Fibroblast of lung (primary cell): ENCODE results near the gene TMEM220. TPM values are rescaled to one million over a fixed set of nuclear protein-coding genes. Genes with fewer than 3 reads are reported as not detected.

Source experiments
- DNase-seq, 2 donors: peaks; one replicate each; pipeline versions ENCODE4 v3.0.0 to v3.0.0-alpha.2; 2010; ENCODE audit warnings: low read depth in 2 of 2
- H2AFZ ChIP-seq: 2 replicates; pipeline ENCODE4 v1.5.1; 2012; ENCODE audit warnings: low read length, control low read depth, inconsistent platforms
- H3K27ac ChIP-seq: 2 replicates; pipeline ENCODE4 v1.5.1; 2011; ENCODE audit warnings: low read length, control low read depth; ENCODE audit not compliant: insufficient read depth
- H3K27me3 ChIP-seq: 2 replicates; pipeline ENCODE4 v1.5.1; 2011; ENCODE audit warnings: mild to moderate bottlenecking, low read length; ENCODE audit not compliant: control insufficient read depth, insufficient read depth
- H3K36me3 ChIP-seq: 2 replicates; pipeline ENCODE4 v1.5.1; 2011; ENCODE audit warnings: low read length; ENCODE audit not compliant: control insufficient read depth, insufficient read depth
- H3K4me1 ChIP-seq: 2 replicates; pipeline ENCODE4 v1.5.1; 2011; ENCODE audit warnings: low read length; ENCODE audit not compliant: control insufficient read depth, insufficient read depth; ENCODE audit errors: extremely low read depth
- H3K4me2 ChIP-seq: 2 replicates; pipeline ENCODE4 v1.5.1; 2011; ENCODE audit warnings: low read length, control low read depth; ENCODE audit not compliant: insufficient read depth; ENCODE audit errors: extremely low read depth
- H3K4me3 ChIP-seq, 4 experiments: fragments of 200-600 bp in 1 of 4; sonication (generic) in 1 of 4; replicated peaks in 1 of 4; 2 replicates each; pipeline ENCODE4 v1.5.1; 2011 to 2016; ENCODE audit warnings: low read length in 4 of 4, low read depth in 3 of 4, mild to moderate bottlenecking in 3 of 4, control low read depth in 2 of 4, inconsistent platforms in 1 of 4, mixed read lengths in 1 of 4; ENCODE audit not compliant: insufficient read depth in 1 of 4; ENCODE audit errors: control extremely low read depth in 1 of 4
- H3K79me2 ChIP-seq: 2 replicates; pipeline ENCODE4 v1.5.1; 2012; ENCODE audit warnings: mild to moderate bottlenecking, low read length, inconsistent platforms; ENCODE audit not compliant: control insufficient read depth, insufficient read depth
- H3K9ac ChIP-seq: 2 replicates; pipeline ENCODE4 v1.5.1; 2011; ENCODE audit warnings: mild to moderate bottlenecking, low read length, control low read depth; ENCODE audit not compliant: insufficient read depth
- H3K9me3 ChIP-seq: 2 replicates; pipeline ENCODE4 v1.5.1; 2012; ENCODE audit warnings: low read depth, low read length; ENCODE audit not compliant: control insufficient read depth, insufficient read depth
- H4K20me1 ChIP-seq: 2 replicates; pipeline ENCODE4 v1.5.1; 2011; ENCODE audit warnings: low read length; ENCODE audit not compliant: control insufficient read depth, insufficient read depth; ENCODE audit errors: extremely low read depth
- CTCF ChIP-seq, 2 donors: IDR thresholded peaks in 1 of 2; conservative IDR thresholded peaks in 1 of 2; 1 replicate in 1 of 2; 2 replicates in 1 of 2; pipeline ENCODE4 v1.5.1; 2011 to 2012; ENCODE audit warnings: low read length in 2 of 2, control low read depth in 1 of 2, inconsistent platforms in 1 of 2, low read depth in 1 of 2, mild to moderate bottlenecking in 1 of 2
- EZH2 ChIP-seq: IDR thresholded peaks from 2 replicates; pipeline ENCODE4 v1.5.1; 2012; ENCODE audit warnings: low read length, control low read depth, mild to moderate bottlenecking; ENCODE audit errors: missing control alignments
- polyA plus RNA-seq, 2 donors: library from polyadenylated mRNA; depleted of rRNA in 1 of 2; stranded (reverse) in 1 of 2; unstranded in 1 of 2; fragments of >200 nt; gene quantifications; 2 replicates each; pipeline ENCODE4 v1.2.1, GENCODE V29; 2011 to 2012; ENCODE audit warnings: missing spikeins in 1 of 2
- total RNA-seq: library from RNA; depleted of rRNA; stranded (reverse); fragments of >200 nt; gene quantifications from 2 replicates; pipeline ENCODE4 v1.2.1, GENCODE V29; 2014

TMEM220 gene
- total and polyA plus RNA-seq, 2 donors (not counting 1 experiment from before 2014, with no cell fraction given): 4.1 to 4.3 TPM

DNA sequence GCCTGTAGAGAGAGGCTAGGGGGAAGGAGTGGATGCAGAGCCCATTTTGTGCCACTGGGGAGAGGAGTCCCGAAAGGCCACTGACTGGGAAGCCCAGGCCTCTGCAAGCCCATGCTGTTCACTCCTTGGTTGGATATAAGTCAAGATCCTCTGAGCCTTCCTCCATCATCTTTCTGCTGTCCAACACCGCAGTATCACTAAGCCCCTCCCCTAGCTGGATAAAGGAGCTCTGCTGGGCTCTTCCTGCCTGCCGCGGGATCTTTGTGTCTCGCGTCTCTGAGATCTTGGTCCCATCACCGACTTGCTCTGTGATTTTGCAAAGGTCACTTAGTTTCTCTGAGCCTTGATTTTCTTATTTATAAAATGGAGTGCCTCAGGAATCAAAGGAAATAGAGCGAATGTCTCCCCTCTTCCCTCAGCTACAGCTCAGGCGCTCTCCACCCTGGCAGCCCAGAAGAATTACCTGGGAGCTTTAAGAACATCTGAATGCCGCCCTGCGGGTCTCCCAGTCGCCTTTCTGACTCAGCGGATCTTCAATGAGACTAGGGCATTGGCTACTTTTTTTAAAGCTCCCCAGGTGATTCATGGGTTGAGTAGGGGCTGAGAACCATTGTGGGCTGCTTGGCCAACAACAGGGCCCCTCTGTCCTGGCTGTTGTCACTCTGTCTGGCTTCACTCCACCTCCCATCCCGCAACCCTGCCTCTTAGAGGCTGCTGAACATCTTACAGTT is 25.2 kb upstream of the TMEM220 start:
- no peak overlapping the region for H3K9ac ChIP-seq
- H3K9me3 ChIP-seq: no peaks in the 10 kb centered on the region
- TF ChIP-seq EZH2 (no peak), CTCF (conservative IDR thresholded peaks at IDR 0.05 in 1 of 2, IDR thresholded peaks at IDR 0.05 in 1 of 2; ENCODE audit: low read depth in 1 of 2, low read length in 2 of 2) (no peak)
- H3K4me1 ChIP-seq: no peaks in the 10 kb centered on the region
- H2AFZ ChIP-seq: no peak overlapping the region
- H3K36me3 ChIP-seq: no peaks in the 10 kb centered on the region
- H3K27me3 ChIP-seq: no peaks in the 10 kb centered on the region
- no peak overlapping the region for H3K27ac ChIP-seq
- H4K20me1 ChIP-seq: no peaks in the 10 kb centered on the region
- no peak overlapping the region for H3K4me2 ChIP-seq
- DNase-seq: no peak
- no peak overlapping the region for H3K4me3 ChIP-seq
- no peaks in the 10 kb centered on the region for H3K79me2 ChIP-seq

GRCh38 chr17:10754109-10754508 is 24.3 kb upstream of the TMEM220 start:
- H3K27ac ChIP-seq: no peak overlapping the region
- H2AFZ ChIP-seq: no peak overlapping the region
- no peaks in the 10 kb centered on the region for H4K20me1 ChIP-seq
- no peaks in the 10 kb centered on the region for H3K36me3 ChIP-seq
- no peaks in the 10 kb centered on the region for H3K79me2 ChIP-seq
- H3K4me3 ChIP-seq: no peak overlapping the region
- H3K4me1 ChIP-seq: no peaks in the 10 kb centered on the region
- H3K9ac ChIP-seq: no peak overlapping the region
- DNase-seq: peak in 1 of 2 donors; percentile 16
- no peaks in the 10 kb centered on the region for H3K27me3 ChIP-seq
- TF ChIP-seq EZH2 (no peak), CTCF (conservative IDR thresholded peaks at IDR 0.05 in 1 of 2, IDR thresholded peaks at IDR 0.05 in 1 of 2; ENCODE audit: low read depth in 1 of 2, low read length in 2 of 2) (peak in 1 of 2 donors; percentile 33)
- no peaks in the 10 kb centered on the region for H3K9me3 ChIP-seq
- no peak overlapping the region for H3K4me2 ChIP-seq

GRCh38 chr17:10752696-10753095 is 22.9 kb upstream of the TMEM220 start:
- no peak overlapping the region for H2AFZ ChIP-seq
- no peaks in the 10 kb centered on the region for H3K9me3 ChIP-seq
- no peak overlapping the region for H3K4me2 ChIP-seq
- DNase-seq: no peak
- H3K9ac ChIP-seq: no peak overlapping the region
- no peak overlapping the region for H3K27ac ChIP-seq
- no peaks in the 10 kb centered on the region for H3K27me3 ChIP-seq
- no peaks in the 10 kb centered on the region for H3K4me1 ChIP-seq
- TF ChIP-seq CTCF (conservative IDR thresholded peaks at IDR 0.05 in 1 of 2, IDR thresholded peaks at IDR 0.05 in 1 of 2; ENCODE audit: low read depth in 1 of 2, low read length in 2 of 2): no peak
- no peak for TF ChIP-seq EZH2
- no peaks in the 10 kb centered on the region for H4K20me1 ChIP-seq
- no peak overlapping the region for H3K4me3 ChIP-seq
- H3K79me2 ChIP-seq: no peaks in the 10 kb centered on the region
- H3K36me3 ChIP-seq: no peaks in the 10 kb centered on the region
